Prostate gland (tissue), 2 donors: Measurements from ENCODE around the gene CHML.

Experiments
- CTCF ChIP-seq, 4 experiments: fragments of 200-600 bp in 2 of 4; fragments of 450-650 bp in 2 of 4; sonication (generic) in 2 of 4; IDR thresholded peaks; 1 replicate in 3 of 4; 2 replicates in 1 of 4; pipeline ENCODE4 v1.5.1; 2016 to 2019; ENCODE audit warnings: antibody characterized with exemption in 4 of 4, mild to moderate bottlenecking in 2 of 4, moderate library complexity in 2 of 4
- POLR2A ChIP-seq: fragments of 450-650 bp; IDR thresholded peaks from one replicate; pipeline ENCODE4 v1.6.1; 2016; ENCODE audit warnings: antibody characterized with exemption, mild to moderate bottlenecking
- POLR2AphosphoS5 ChIP-seq: sonication (generic); formaldehyde crosslinking; IDR thresholded peaks from one replicate; pipeline ENCODE4 v1.6.1; 2017; ENCODE audit warnings: antibody characterized with exemption

GRCh38 chr1:241658081-241658793, 18.1 kb upstream of the CHML start:
- no peak for TF ChIP-seq CTCF (IDR thresholded peaks at IDR 0.05)
- TF ChIP-seq POLR2A: no peak
- TF ChIP-seq POLR2AphosphoS5: no peak
